Measurements from ENCODE around the gene MYMX.

Gene MYMX

DNA sequence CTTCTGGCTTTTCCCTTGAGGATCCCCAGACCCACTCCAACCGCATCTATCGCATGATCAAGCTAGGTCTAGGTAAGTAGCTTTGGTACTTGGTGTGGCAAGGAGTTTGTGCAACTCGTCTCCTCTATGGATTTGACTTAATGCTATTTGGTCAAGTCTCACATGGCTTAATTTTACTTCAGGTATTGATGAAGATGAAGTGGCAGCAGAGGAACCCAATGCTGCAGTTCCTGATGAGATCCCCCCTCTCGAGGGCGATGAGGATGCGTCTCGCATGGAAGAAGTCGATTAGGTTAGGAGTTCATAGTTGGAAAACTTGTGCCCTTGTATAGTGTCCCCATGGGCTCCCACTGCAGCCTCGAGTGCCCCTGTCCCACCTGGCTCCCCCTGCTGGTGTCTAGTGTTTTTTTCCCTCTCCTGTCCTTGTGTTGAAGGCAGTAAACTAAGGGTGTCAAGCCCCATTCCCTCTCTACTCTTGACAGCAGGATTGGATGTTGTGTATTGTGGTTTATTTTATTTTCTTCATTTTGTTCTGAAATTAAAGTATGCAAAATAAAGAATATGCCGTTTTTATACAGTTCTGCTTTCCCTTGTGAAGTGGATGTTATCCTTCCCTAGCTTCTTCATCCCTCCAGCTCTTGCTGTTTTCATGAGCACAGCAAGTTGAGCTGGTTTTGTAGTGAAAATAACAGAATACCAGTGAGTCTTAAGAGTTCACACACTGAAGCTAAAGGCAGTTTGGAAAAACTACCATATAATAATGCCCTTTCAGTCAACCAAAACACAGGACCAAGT is 36.8 kb downstream of the MYMX start:
- DNase-seq, result peak; percentile 82

DNA sequence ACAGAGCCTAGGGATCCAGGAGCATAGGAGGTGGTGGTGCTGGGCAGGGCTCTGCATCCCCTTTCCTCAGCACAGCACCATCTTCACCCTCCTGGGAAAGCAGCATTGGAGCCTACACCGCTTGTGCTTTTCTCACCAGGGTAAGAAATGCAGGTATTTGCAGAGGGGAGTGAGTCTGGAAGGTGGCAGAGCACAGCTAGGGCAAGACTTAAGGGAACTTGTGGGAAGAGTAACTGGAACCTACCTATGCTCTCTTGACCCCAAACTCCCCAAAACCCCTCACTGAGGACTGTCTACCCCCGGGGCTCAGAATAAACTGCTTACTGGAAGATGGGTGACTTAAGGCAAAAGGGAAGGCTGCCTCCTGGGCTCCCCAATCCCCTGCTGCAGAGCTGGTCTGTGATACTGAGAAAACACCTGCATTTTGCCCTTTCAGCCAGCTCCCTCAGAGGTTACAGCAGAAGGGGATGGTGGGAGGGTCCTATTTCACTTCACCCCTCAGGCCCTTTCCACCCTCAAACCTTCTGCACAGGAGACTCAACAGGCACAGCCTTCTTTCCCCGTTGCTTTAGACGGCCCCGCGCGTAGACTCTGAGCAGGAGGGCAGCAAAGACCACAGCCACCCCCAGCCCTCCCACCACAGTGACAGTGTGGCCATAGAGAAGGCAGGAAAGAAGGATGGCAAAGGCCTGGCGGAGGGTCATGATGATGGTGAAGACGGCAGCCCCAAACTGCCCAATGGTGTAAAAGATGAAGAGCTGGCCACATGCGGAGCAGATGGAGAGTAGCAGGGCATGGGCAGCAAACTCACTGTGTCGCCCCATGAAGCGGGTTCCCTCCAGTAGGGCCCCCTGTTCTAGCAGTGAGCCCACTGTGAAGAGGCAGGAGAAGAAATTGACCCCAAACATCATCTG is 37.7 kb downstream of the MYMX start:
- DNase-seq, result no peak

DNA sequence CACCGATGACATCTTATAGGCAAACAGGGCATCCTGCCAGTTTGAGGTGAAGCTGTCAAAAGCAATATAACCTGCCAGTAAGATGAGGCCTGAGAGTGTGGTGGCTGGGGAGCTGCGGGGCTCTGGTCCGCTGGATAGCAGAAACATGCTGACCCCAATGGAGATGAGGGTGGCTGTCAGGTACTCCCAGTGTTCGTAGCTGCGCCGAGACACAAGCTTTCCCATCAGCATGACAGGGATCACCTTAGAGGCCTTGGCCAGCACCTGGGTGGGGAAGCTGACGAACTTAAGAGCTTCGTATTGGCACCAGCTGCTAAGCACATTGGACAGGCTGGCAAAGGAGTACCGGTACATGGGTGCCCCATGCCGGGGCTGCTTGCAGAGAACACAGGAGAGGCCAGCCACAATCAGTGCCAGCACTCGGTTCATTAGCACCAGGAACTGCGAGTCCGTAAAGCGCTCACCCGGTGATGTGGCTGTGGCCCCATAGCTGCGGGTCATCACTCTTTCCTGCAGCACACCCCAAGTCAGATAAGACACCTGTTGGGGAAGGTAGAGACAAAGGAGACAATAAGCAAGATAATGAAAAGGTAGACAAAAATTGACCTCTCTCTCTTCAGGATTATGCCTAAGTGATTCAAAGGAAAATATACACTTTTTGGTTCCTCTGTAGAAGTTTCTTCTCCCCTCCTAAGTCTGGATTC is 38.5 kb downstream of the MYMX start:
- DNase-seq, result peak; percentile 40

GRCh38 chr6:44255871-44256774 is 39.4 kb downstream of the MYMX start:
- peak; percentile 50 for DNase-seq

DNA sequence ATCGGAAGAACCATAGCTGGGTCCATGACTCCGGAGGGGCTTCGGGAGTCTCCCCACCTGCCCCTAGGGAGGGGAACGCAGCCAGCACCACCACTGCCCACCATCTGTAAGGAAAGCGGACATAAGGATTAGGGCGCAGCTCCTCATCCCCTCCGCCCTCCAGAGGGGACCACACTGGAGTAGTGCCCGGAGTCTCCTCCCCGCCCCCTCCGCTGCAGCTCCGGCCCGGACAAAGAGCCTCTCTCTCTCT is 40.0 kb downstream of the MYMX start:
- no peak for DNase-seq

DNA sequence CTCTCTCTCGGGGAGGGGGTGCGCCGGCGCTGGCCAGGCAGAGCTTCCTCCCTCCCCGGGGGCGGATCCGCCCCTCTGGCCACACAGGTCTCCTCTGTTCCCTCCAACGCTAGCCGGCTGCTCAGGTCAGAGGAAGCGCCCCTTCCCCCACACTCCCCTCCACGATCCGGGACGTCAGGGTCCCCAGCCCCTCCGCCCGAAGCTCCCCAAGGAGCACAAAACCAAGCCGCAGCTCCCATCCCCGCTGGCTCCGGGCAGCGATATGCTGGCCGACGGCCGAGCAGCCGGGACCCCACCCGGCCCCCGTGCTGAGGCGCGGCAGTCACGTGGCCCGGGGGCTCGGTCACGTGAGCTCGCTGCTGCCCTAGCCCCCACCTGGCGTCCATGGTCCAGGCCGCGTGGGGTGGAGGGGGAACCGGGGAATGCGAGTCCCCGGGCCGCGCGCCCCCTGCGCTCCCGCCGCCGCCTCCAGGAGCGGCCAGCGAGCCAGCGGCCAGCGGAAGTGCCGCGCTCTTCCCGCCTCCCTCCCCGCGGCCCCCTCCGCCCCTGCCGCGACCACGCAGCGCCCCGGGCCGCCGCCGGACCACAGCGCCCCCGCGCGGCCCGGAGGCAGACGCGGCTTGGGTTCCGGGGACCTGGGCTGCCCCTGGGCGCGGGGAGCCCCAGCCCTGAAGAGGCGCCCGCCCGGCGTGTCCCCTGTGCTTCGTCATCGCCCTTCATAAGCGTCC is 40.5 kb downstream of the MYMX start, which contains the start of gene SLC35B2:
TSS of gene SLC35B2 (minus strand) at position 504 of the 728 bp plus-strand sequence. CDS start at position 386, 118 bp downstream.
- peak; percentile 73 for DNase-seq

- DNase-seq, result no peak
Observed at GRCh38 chr6:44257753-44258324, 41.1 kb downstream of the MYMX start.

- DNase-seq, result no peak
Observed at GRCh38 chr6:44258325-44258863, 41.7 kb downstream of the MYMX start.

GRCh38 chr6:44258921-44259320 is 42.2 kb downstream of the MYMX start:
- no peak for DNase-seq

GRCh38 chr6:44260011-44260410 is 43.3 kb downstream of the MYMX start:
- DNase-seq, result no peak

- DNase-seq, result no peak
Observed at GRCh38 chr6:44260451-44261297, 43.9 kb downstream of the MYMX start.

GRCh38 chr6:44261581-44261980 is 44.9 kb downstream of the MYMX start:
- DNase-seq, result no peak

DNA sequence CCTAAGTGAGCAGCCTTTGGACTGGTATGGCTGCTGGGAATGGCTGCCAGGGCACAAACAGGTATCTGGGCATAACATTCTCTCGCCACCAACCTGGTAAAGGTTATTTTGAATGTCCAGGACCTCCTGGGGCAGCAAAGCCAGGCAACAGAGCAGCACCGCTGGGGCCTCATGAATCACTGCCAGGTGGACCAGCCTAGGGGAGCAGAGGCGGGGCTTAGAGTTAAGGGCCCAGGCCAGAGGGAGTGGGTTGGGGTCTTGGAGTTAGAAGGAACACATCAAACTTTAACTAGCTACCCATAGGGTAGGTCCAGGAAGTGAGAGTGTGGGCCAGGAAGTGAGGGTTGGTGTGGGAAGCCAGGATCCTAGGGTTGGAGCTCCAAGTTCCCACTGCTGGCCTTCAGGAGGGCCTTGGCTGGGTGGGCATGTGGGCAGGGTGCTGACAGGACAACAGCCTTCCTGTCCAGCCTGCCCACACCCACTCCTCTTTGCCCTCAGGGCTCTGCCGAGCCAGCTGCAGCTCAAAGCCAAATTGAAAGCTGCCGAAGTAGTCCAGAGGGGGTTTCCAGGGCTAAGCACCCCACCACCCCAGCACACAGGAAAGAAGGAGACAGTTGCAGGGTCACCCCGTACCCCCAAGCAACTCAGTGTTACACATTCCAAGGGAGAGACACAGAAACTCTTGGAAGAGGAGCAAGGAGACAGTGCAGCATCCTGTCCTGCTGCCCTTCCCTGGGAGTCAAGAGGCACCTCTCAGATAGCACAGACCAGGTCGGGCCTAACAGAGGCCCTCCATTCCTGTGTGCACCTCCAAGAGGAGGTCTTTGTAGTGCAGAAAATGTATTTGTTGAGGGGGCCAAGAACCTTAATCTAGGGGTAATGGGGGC is 46.0 kb downstream of the MYMX start:
- no peak for DNase-seq

DNA sequence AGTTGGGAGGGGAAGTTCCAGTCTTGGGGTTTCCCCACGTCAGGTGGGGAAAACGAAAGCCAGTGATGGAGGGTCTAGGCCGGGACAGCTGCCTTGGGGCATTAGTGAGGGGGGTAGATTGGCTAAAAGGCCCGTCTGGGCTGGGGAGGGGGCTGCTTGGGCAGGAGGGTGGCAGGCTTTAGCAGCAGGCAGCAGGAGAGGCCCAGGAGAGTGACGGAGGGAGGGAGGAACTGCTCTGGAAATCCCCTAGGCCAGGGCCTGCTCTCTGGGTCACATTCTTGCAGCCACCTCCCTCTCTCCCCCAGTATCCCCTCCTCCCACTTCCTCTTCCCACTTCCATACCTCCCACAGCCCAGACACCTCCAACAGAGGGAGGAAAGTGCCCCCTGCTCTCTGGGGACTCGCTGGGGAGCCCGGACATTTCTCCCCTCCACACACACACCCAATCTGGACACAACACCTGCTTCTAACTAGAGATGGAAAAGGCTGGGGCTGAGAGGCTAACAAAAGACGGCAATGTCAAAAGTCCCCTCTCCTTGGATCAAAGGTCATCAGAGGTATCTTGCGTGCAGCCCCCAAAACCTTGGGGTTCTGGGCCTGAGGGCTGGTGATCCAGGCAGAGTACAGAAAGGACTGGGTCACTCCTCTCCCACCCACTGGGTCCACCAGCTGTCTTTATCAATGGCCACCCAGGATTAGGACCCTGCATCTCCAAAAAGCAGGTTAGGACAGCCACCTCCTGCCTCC is 46.8 kb downstream of the MYMX start:
- no peak for DNase-seq

GRCh38 chr6:44264154-44265006 is 47.7 kb downstream of the MYMX start:
- DNase-seq, result peak; percentile 47

- DNase-seq, result peak; percentile 77
Observed at GRCh38 chr6:44265007-44265721, 48.4 kb downstream of the MYMX start, which contains the start of gene NFKBIE. Gene NFKBIE (minus strand): TSS chr6:44265551. CDS start chr6:44265346, 205 bp downstream.
